Uterus (tissue), 4 donors: ENCODE data around the gene NCOA1. TPM values are rescaled to one million over a fixed set of nuclear protein-coding genes. Genes with fewer than 3 reads are reported as not detected.

ENCODE experiments used
- DNase-seq, 2 donors: peaks; one replicate each; pipeline ENCODE4 v3.0.0-alpha.2; 2019 to 2020
- H3K27ac ChIP-seq, 2 donors: fragments of 200-600 bp; sonication (generic); 1 replicate in 1 of 2; 2 replicates in 1 of 2; pipeline ENCODE4 v1.5.1; 2016 to 2018
- H3K27me3 ChIP-seq, 2 donors: fragments of 200-600 bp; sonication (generic); one replicate each; pipeline ENCODE4 v1.5.1; 2018 to 2019; ENCODE audit warnings: control low read depth in 1 of 2
- H3K36me3 ChIP-seq, 2 donors: fragments of 200-600 bp; sonication (generic); one replicate each; pipeline ENCODE4 v1.5.1; 2019; ENCODE audit warnings: control low read depth in 1 of 2
- H3K4me1 ChIP-seq, 2 donors: fragments of 200-600 bp; sonication (generic); one replicate each; pipeline ENCODE4 v1.5.1; 2018 to 2019; ENCODE audit warnings: control low read depth in 1 of 2
- H3K4me3 ChIP-seq, 2 donors: fragments of 200-600 bp; sonication (generic); 1 replicate in 1 of 2; 2 replicates in 1 of 2; pipeline ENCODE4 v1.5.1; 2018 to 2019; ENCODE audit warnings: mild to moderate bottlenecking in 1 of 2
- H3K9me3 ChIP-seq, 2 donors: fragments of 200-600 bp; sonication (generic); one replicate each; pipeline ENCODE4 v1.5.1; 2019; ENCODE audit warnings: control low read depth in 1 of 2
- CTCF ChIP-seq, 4 experiments: fragments of 200-600 bp in 2 of 4; fragments of 450-650 bp in 2 of 4; sonication (generic) in 2 of 4; IDR thresholded peaks; one replicate each; pipeline ENCODE4 v1.5.1; 2016 to 2019; ENCODE audit warnings: antibody characterized with exemption in 4 of 4, mild to moderate bottlenecking in 2 of 4, moderate library complexity in 1 of 4
- POLR2A ChIP-seq, 2 donors: fragments of 450-650 bp; IDR thresholded peaks; one replicate each; pipeline ENCODE4 v1.6.1; 2016; ENCODE audit warnings: antibody characterized with exemption in 2 of 2, mild to moderate bottlenecking in 1 of 2, moderate library complexity in 1 of 2
- intact Hi-C: fragments of 100-400 bp; cut with DNase I; formaldehyde crosslinking; loops from one replicate; pipeline ENCODE4 v1.15.1; 2023; ENCODE audit warnings: low total_unique reads
- total RNA-seq, 4 donors: library from RNA; depleted of rRNA in 3 of 4; stranded (reverse); fragments of >200 nt in 3 of 4; gene quantifications; one replicate each; pipeline versions ENCODE4 v1.1.0 to v1.2.4, GENCODE V29; 2014 to 2023
- donor health status: DM: yes; HTN: yes; CAD: no.

Gene NCOA1
- total RNA-seq, 4 donors from 2014 or later, result 38.7 to 88.5 (median 62.0) TPM

GRCh38 chr2:24643051-24643450 lies 152.0 kb downstream of the NCOA1 start:
- H3K27ac ChIP-seq, result no peak overlapping the region

GRCh38 chr2:24644032-24644431 lies 153.0 kb downstream of the NCOA1 start:
- intact Hi-C loops, result no loop called here
- TF ChIP-seq POLR2A (IDR thresholded peaks at IDR 0.05) (no peak), CTCF (IDR thresholded peaks at IDR 0.05) (no peak)
- Histone ChIP-seq H3K9me3 (no peaks in the 10 kb centered on the region), H3K4me3 (no peak overlapping the region), H3K4me1 (peaks cover 0 to 14% of the 10 kb centered on the region in 2 donors), H3K36me3 (no peaks in the 10 kb centered on the region), H3K27ac (no peak overlapping the region), H3K27me3 (no peaks in the 10 kb centered on the region)
- no peak for DNase-seq

More at GRCh38 chr2:24643051-24643450, 152.0 kb downstream of the NCOA1 start:
- Histone ChIP-seq H3K36me3 (no peaks in the 10 kb centered on the region), H3K27me3 (no peaks in the 10 kb centered on the region), H3K9me3 (no peaks in the 10 kb centered on the region), H3K4me1 (peaks cover 0 to 14% of the 10 kb centered on the region in 2 donors), H3K4me3 (no peak overlapping the region)
- DNase-seq, result no peak
- TF ChIP-seq CTCF (IDR thresholded peaks at IDR 0.05) (no peak), POLR2A (IDR thresholded peaks at IDR 0.05) (no peak)
- intact Hi-C loops, result no loop called here

- Histone ChIP-seq H3K27me3 (no peaks in the 10 kb centered on the region), H3K4me3 (no peak overlapping the region), H3K4me1 (no peaks in the 10 kb centered on the region), H3K36me3 (no peaks in the 10 kb centered on the region), H3K9me3 (no peaks in the 10 kb centered on the region), H3K27ac (no peak overlapping the region)
- intact Hi-C loops, result no loop called here
- TF ChIP-seq POLR2A (IDR thresholded peaks at IDR 0.05) (no peak), CTCF (IDR thresholded peaks at IDR 0.05) (no peak)
- no peak for DNase-seq
Measured at GRCh38 chr2:24650997-24651642, 160.1 kb downstream of the NCOA1 start.

DNA sequence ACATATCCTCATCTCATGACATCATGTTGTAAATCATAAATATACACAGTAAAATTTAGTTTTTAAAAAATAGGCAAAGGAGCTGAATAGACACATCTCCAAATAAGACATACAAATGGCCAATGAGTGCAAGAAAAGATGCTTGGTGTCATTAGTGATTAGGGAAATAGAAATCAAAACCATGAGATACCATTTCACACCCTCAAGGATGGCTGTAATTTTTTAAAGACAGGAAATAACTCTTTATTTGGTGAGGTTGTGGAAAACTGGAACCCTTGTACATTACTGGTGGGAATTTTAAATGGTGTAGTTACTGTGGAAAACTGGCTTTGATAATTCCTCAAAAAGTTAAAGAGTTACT lies 160.6 kb downstream of the NCOA1 start:
- intact Hi-C loops, result no loop called here
- H3K4me3 ChIP-seq, result no peak overlapping the region
- H3K27me3 ChIP-seq, result no peaks in the 10 kb centered on the region
- TF ChIP-seq CTCF (IDR thresholded peaks at IDR 0.05), result no peak
- no peak for TF ChIP-seq POLR2A (IDR thresholded peaks at IDR 0.05)
- no peaks in the 10 kb centered on the region for H3K4me1 ChIP-seq
- H3K9me3 ChIP-seq, result no peaks in the 10 kb centered on the region
- no peak for DNase-seq
- no peaks in the 10 kb centered on the region for H3K36me3 ChIP-seq
- no peak overlapping the region for H3K27ac ChIP-seq

- Histone ChIP-seq H3K36me3 (no peaks in the 10 kb centered on the region), H3K27ac (no peak overlapping the region), H3K27me3 (no peaks in the 10 kb centered on the region), H3K9me3 (no peaks in the 10 kb centered on the region), H3K4me1 (no peaks in the 10 kb centered on the region), H3K4me3 (no peak overlapping the region)
- no peak for TF ChIP-seq POLR2A (IDR thresholded peaks at IDR 0.05)
- no peak for TF ChIP-seq CTCF (IDR thresholded peaks at IDR 0.05)
- DNase-seq, result no peak
- intact Hi-C loops, result no loop called here
Measured at GRCh38 chr2:24652265-24653182, 161.5 kb downstream of the NCOA1 start.
